Naive thymus-derived CD4-positive, alpha-beta T cell (primary cell): ENCODE measurements around the gene CLEC4M. TPM values are rescaled to one million over a fixed set of nuclear protein-coding genes. Genes with fewer than 3 reads are reported as not detected.
"Not testable (repeated sequence)": the region's sequence is repeated elsewhere in the genome, so short reads cannot be mapped to it uniquely, and the experiment has no call there.

Source experiments
- ATAC-seq: fragments of 150-1000 bp; cut with Tn5 transposase; 2 replicates; pipeline ENCODE4 v1.10.0; 2021; ENCODE audit warnings: mild to moderate bottlenecking, moderate library complexity
- CTCF ChIA-PET: fragments of 350-600 bp; sonication (Branson Sonifier 250); formaldehyde crosslinking; loops from one replicate; lab custom pipeline; 2021; ENCODE audit warnings: antibody characterized with exemption; lab: Charles Lee
- POLR2A ChIA-PET: fragments of 350-600 bp; sonication (Branson Sonifier 250); formaldehyde crosslinking; loops from one replicate; lab custom pipeline; 2021; ENCODE audit warnings: antibody characterized with exemption, inconsistent platforms; lab: Charles Lee
- DNase-seq, 9 donors: peaks; one replicate each; pipeline versions ENCODE4 v3.0.0 to v3.0.0-alpha.2; 2020 to 2022; ENCODE audit warnings: mixed read lengths in 1 of 9
- H3K27ac ChIP-seq: one replicate; pipeline ENCODE4 v1.7.0; 2013; ENCODE audit warnings: mild to moderate bottlenecking, low read depth, low read length, moderate library complexity
- H3K27me3 ChIP-seq, 2 donors: one replicate each; pipeline ENCODE4 v1.7.0; 2013; ENCODE audit warnings: low read length in 2 of 2, mild to moderate bottlenecking in 2 of 2, moderate library complexity in 2 of 2; ENCODE audit not compliant: control insufficient read depth in 2 of 2, insufficient read depth in 2 of 2
- H3K36me3 ChIP-seq, 3 experiments: 1 replicate in 2 of 3; 2 replicates in 1 of 3; pipeline ENCODE4 v1.7.0; 2013; ENCODE audit warnings: low read length in 3 of 3, mild to moderate bottlenecking in 3 of 3, moderate library complexity in 1 of 3; ENCODE audit not compliant: insufficient read depth in 3 of 3, control insufficient read depth in 2 of 3
- H3K4me1 ChIP-seq, 2 donors: one replicate each; pipeline ENCODE4 v1.7.0; 2013; ENCODE audit warnings: low read length in 2 of 2, mild to moderate bottlenecking in 2 of 2, moderate library complexity in 1 of 2; ENCODE audit not compliant: control insufficient read depth in 2 of 2, insufficient read depth in 2 of 2
- H3K4me3 ChIP-seq: 2 replicates; pipeline ENCODE4 v1.7.0; 2013; ENCODE audit warnings: mild to moderate bottlenecking, low read length
- H3K9me3 ChIP-seq, 3 experiments: 1 replicate in 2 of 3; 2 replicates in 1 of 3; pipeline ENCODE4 v1.7.0; 2013; ENCODE audit warnings: low read length in 3 of 3; ENCODE audit not compliant: control insufficient read depth in 2 of 3
- H3K27ac Mint-ChIP-seq, 9 donors: one replicate each; pipeline ENCODE4 v1.8.0; 2020 to 2022; ENCODE audit warnings: mixed read lengths in 9 of 9, mild to moderate bottlenecking in 8 of 9, moderate library complexity in 5 of 9, inconsistent platforms in 2 of 9
- H3K27me3 Mint-ChIP-seq, 5 donors: one replicate each; pipeline ENCODE4 v1.8.0; 2021 to 2022; ENCODE audit warnings: mixed read lengths in 5 of 5, mild to moderate bottlenecking in 1 of 5
- H3K36me3 Mint-ChIP-seq, 5 donors: one replicate each; pipeline ENCODE4 v1.8.0; 2020 to 2022; ENCODE audit warnings: mixed read lengths in 5 of 5, mild to moderate bottlenecking in 3 of 5, inconsistent platforms in 1 of 5
- H3K4me1 Mint-ChIP-seq, 7 donors: one replicate each; pipeline ENCODE4 v1.8.0; 2020 to 2022; ENCODE audit warnings: mixed read lengths in 7 of 7, mild to moderate bottlenecking in 3 of 7, inconsistent platforms in 1 of 7
- H3K4me3 Mint-ChIP-seq, 10 donors: one replicate each; pipeline ENCODE4 v1.8.0; 2020 to 2022; ENCODE audit warnings: mild to moderate bottlenecking in 10 of 10, mixed read lengths in 10 of 10, moderate library complexity in 6 of 10, inconsistent platforms in 2 of 10
- H3K9me3 Mint-ChIP-seq, 11 donors: one replicate each; pipeline ENCODE4 v1.8.0; 2020 to 2022; ENCODE audit warnings: mixed read lengths in 11 of 11, mild to moderate bottlenecking in 4 of 11, inconsistent platforms in 1 of 11, moderate library complexity in 1 of 11
- intact Hi-C, 2 donors: fragments of 100-400 bp; cut with micrococcal nuclease; formaldehyde crosslinking; loops; one replicate each; pipeline ENCODE4 v1.15.1; 2023
- polyA plus RNA-seq, 2 donors: library from polyadenylated mRNA; unstranded; fragments of 300-500 nt; fragmentation: Illumina TruSeq; gene quantifications; one replicate each; pipeline ENCODE4 v1.2.3, GENCODE V29; 2021
- total RNA-seq, 6 experiments: library from RNA in 5 of 6; stranded (reverse) in 5 of 6; gene quantifications; 1 replicate in 5 of 6; 2 replicates in 1 of 6; pipeline ENCODE4 v1.2.3 and lab custom pipeline; 2021 to 2026

The CLEC4M gene
- total and polyA plus RNA-seq, 7 experiments from 2014 or later, result 0.74 TPM; not detected in 6

GRCh38 chr19:7744199-7744786 lies 18.8 kb upstream of the CLEC4M start:
- Histone ChIP-seq H3K4me3 (no peak overlapping the region), H3K27ac (no peak overlapping the region), H3K36me3 (no peaks in the 10 kb centered on the region), H3K4me1 (no peaks in the 10 kb centered on the region), H3K9me3 (no peaks in the 10 kb centered on the region), H3K27me3 (no peaks in the 10 kb centered on the region)
- intact Hi-C loops, result loop anchor here in 1 of 2 donors (10.0 kb wide), 1 partner anchor 51 kb away; no protein-coding TSS in a partner anchor
- Mint-ChIP-seq H3K27ac (no peak overlapping the region), H3K4me3 (no peak overlapping the region), H3K27me3 (peaks cover 0 to 25% (median 6%) of the 10 kb centered on the region in 5 donors), H3K4me1 (peaks cover 0 to 9% (median 5%) of the 10 kb centered on the region in 7 donors), H3K36me3 (peaks cover 0 to 3% (median 0%) of the 10 kb centered on the region in 5 donors), H3K9me3 (peaks cover 0 to 6% (median 0%) of the 10 kb centered on the region in 11 donors)
- ChIA-PET POLR2A (no interaction called here), CTCF (no interaction called here)
- DNase-seq, result no peak
- no peak for ATAC-seq

- Histone ChIP-seq H3K4me3 (no peak overlapping the region), H3K36me3 (no peaks in the 10 kb centered on the region), H3K27me3 (no peaks in the 10 kb centered on the region), H3K4me1 (no peaks in the 10 kb centered on the region), H3K27ac (no peak overlapping the region), H3K9me3 (no peaks in the 10 kb centered on the region)
- ChIA-PET CTCF (no interaction called here), POLR2A (no interaction called here)
- peaks cover 0 to 6% (median 0%) of the 10 kb centered on the region in 11 donors for H3K9me3 Mint-ChIP-seq
- intact Hi-C loops, result loop anchor here in 1 of 2 donors (10.0 kb wide), 1 partner anchor 50 kb away; no protein-coding TSS in a partner anchor
- ATAC-seq (no peak), DNase-seq (no peak)
- peaks cover 0 to 9% (median 5%) of the 10 kb centered on the region in 7 donors for H3K4me1 Mint-ChIP-seq
- peaks cover 0 to 3% (median 0%) of the 10 kb centered on the region in 5 donors for H3K36me3 Mint-ChIP-seq
- no peak overlapping the region for H3K27ac Mint-ChIP-seq
- peaks cover 0 to 25% (median 6%) of the 10 kb centered on the region in 5 donors for H3K27me3 Mint-ChIP-seq
- H3K4me3 Mint-ChIP-seq, result no peak overlapping the region
Observed at GRCh38 chr19:7744871-7745650, 18.0 kb upstream of the CLEC4M start.

GRCh38 chr19:7746306-7746705 lies 16.7 kb upstream of the CLEC4M start:
- H3K4me1 ChIP-seq, H3K36me3 Mint-ChIP-seq, DNase-seq, H3K36me3 ChIP-seq, CTCF ChIA-PET, H3K4me3 Mint-ChIP-seq, H3K27ac ChIP-seq, H3K27ac Mint-ChIP-seq, H3K9me3 ChIP-seq, POLR2A ChIA-PET, H3K27me3 ChIP-seq, H3K4me3 ChIP-seq, ATAC-seq: not testable (repeated sequence)
- intact Hi-C loops, result loop anchor here in 1 of 2 donors (10.0 kb wide), 1 partner anchor 48 kb away; no protein-coding TSS in a partner anchor
- Mint-ChIP-seq H3K4me1 (peaks cover 3 to 13% (median 8%) of the 10 kb centered on the region in 7 donors), H3K9me3 (peaks cover 0 to 13% (median 0%) of the 10 kb centered on the region in 11 donors), H3K27me3 (peaks cover 0 to 17% (median 0%) of the 10 kb centered on the region in 5 donors)

DNA sequence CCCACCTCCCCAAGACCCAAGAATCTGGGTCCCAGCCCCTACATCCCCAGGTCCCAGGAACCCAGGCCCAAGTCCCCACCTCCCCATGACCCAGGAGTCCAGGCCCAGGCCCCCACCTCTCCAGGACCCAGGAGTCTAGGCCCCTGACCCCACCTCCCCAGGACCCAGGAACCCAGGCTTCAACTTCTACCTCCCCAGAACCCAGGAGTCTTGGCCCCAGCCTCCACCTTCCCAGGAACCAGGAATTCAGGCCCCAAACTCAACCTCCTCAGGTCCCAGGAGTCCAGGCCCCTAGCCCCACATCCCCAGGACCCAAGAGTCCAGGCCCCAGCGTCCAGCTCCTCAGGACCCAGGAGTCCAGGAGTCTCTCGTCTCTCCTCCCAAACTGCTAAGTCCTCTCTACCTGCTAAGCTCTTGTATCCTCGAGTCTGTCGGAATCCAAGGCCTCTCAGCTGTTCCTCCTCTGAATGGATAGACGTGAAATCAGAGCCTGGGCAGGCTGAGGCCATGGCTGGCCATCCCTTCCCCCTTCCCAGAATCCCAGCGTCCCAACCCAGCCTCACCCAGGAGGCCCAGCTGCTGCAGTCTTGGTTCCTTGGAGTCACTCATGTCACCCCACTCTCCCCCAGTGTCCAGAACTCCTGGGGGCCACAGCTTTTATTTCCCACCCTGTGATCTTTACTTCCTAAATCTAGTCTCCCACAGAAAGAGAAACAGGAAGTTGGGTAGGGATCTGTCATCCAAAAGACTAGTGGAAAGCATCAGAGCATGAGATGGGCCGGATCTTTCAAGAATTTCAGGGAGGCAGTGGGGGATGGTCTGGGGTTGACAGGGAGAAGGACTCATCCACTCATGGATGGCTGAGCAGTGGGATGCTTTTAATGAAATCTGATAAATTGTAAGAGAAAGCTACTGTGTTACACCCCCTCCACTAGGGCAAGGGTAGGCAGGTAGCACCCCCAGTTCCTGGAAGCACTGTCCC lies 15.8 kb upstream of the CLEC4M start, which contains the start of gene CD209:
Gene CD209 (minus strand): TSS at position 632 of the 982 bp plus-strand sequence. CDS start 23 bp downstream, at position 609.
- no peak for DNase-seq
- no peak for ATAC-seq
- peak within 1 kb of the TSS in 1 of 9 donors; percentile 17 for H3K27ac Mint-ChIP-seq
- Histone ChIP-seq H3K9me3 (no peaks in the 10 kb centered on the region), H3K27ac (no peak within 1 kb of the TSS), H3K4me1 (no peaks in the 10 kb centered on the region), H3K4me3 (no peak within 1 kb of the TSS), H3K27me3 (no peaks in the 10 kb centered on the region), H3K36me3 (no peaks in the 10 kb centered on the region)
- POLR2A ChIA-PET, result interaction anchor here (0.7 to 1.1 kb wide), 2 partner anchors 8 to 29 kb away, joined by 3 read pairs; no protein-coding TSS in a partner anchor
- peaks cover 0 to 16% (median 0%) of the 10 kb centered on the region in 11 donors for H3K9me3 Mint-ChIP-seq
- H3K27me3 Mint-ChIP-seq, result peaks cover 0 to 17% (median 3%) of the 10 kb centered on the region in 5 donors
- CTCF ChIA-PET, result no interaction called here
- H3K4me3 Mint-ChIP-seq, result no peak within 1 kb of the TSS
- peaks cover 0 to 3% (median 0%) of the 10 kb centered on the region in 5 donors for H3K36me3 Mint-ChIP-seq
- intact Hi-C loops, result loop anchor here in 1 of 2 donors (10.0 kb wide), 1 partner anchor 48 kb away; no protein-coding TSS in a partner anchor
- H3K4me1 Mint-ChIP-seq, result peaks cover 5 to 15% (median 8%) of the 10 kb centered on the region in 7 donors

DNA sequence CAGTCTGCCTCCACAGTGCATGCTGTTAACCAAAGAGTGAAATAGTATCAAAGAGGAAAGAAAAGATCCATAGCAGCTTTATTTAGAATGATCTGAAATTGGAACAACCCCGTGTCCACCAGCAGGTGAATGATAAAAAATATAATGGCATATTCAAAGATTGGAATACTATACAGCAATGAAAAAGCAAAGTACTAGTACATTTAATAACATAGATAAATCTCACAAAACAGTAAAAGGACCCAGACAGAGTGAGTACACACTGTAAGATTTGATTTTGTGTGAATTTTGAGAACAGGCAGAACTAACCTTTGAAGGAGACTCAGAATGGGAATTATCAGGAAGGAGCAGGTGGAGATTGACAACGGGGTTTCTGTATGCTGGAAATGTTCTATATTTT lies 14.9 kb upstream of the CLEC4M start:
- Histone ChIP-seq H3K4me3 (no peak overlapping the region), H3K9me3 (no peaks in the 10 kb centered on the region), H3K4me1 (no peaks in the 10 kb centered on the region), H3K27ac (no peak overlapping the region), H3K27me3 (no peaks in the 10 kb centered on the region), H3K36me3 (no peaks in the 10 kb centered on the region)
- H3K4me3 Mint-ChIP-seq, result no peak overlapping the region
- peaks cover 0 to 17% (median 5%) of the 10 kb centered on the region in 5 donors for H3K27me3 Mint-ChIP-seq
- H3K27ac Mint-ChIP-seq, result peak overlapping the region in 1 of 9 donors; percentile 17
- ChIA-PET POLR2A (interaction anchor here (0.7 kb wide), 1 partner anchor 9 kb away, joined by 3 read pairs; no protein-coding TSS in a partner anchor), CTCF (no interaction called here)
- intact Hi-C loops, result loop anchor here in 1 of 2 donors (10.0 kb wide), 1 partner anchor 47 kb away; no protein-coding TSS in a partner anchor
- DNase-seq (no peak), ATAC-seq (no peak)
- H3K36me3 Mint-ChIP-seq, result peaks cover 0 to 3% (median 0%) of the 10 kb centered on the region in 5 donors
- H3K9me3 Mint-ChIP-seq, result peaks cover 0 to 18% (median 2%) of the 10 kb centered on the region in 11 donors
- peaks cover 5 to 15% (median 8%) of the 10 kb centered on the region in 7 donors for H3K4me1 Mint-ChIP-seq
